Eye (tissue), 1 donor: Measurements from ENCODE around the gene CEACAM19.
"Not testable (repeated sequence)": the region's sequence is repeated elsewhere in the genome, so short reads cannot be mapped to it uniquely, and the experiment has no call there.

Experiments used
- DNase-seq: peaks from one replicate; pipeline ENCODE4 v3.0.0-alpha.2; 2015

The CEACAM19 gene

DNA sequence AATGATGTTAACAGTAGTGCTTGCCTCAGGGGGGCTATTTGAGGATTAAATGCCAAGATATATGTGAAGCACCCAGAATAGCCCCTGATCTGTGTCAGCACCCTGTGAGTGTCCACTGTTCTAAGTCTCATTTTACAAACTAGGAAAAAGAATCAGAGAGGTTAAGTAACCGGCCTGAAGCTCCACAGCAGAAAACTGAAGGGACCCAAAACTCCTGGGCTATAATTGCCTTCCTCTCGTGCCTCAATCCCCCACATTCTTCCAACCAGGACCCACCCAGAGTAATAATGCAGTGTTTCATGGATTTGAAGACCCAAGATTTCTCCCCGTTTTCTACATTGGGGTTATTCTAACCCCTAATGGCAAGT is 25.2 kb upstream of the CEACAM19 start:
- DNase-seq, result no peak

DNA sequence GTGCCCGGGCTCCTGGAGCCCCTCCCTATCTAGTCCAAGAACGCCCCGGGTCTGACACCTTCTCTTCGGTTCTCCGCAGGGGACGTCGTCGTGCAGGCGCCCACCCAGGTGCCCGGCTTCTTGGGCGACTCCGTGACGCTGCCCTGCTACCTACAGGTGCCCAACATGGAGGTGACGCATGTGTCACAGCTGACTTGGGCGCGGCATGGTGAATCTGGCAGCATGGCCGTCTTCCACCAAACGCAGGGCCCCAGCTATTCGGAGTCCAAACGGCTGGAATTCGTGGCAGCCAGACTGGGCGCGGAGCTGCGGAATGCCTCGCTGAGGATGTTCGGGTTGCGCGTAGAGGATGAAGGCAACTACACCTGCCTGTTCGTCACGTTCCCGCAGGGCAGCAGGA is 24.1 kb upstream of the CEACAM19 start:
- no peak for DNase-seq

DNA sequence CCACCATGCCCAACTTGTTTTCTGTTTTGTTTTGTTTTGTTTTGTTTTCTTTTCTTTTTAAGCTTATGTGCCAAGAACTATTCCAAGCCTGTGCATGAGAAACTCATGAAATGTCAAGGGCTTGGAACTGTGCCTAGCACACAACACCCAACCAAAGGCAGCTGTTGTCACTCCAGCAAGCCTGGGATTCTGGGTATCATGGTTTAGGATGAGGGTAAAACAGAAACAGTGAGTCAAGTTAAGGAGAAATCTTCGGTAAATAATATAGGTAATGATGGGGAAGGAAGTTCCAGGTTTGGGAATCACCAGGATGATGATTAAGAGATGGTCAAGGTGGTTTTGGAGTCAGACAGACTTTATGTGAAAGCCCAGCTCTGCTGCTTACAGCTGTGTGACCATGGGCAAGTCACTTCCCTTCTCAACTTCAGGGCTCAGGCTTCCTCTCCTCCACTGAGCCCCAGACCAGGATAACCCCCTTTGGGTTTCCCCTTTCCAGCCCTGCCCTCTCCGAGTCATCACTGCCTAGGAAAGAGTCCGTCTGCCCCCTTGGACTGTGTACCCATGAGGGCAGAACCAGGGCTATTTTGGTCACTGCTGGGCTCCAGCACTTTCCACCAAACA is 22.5 kb upstream of the CEACAM19 start:
- no peak for DNase-seq

DNA sequence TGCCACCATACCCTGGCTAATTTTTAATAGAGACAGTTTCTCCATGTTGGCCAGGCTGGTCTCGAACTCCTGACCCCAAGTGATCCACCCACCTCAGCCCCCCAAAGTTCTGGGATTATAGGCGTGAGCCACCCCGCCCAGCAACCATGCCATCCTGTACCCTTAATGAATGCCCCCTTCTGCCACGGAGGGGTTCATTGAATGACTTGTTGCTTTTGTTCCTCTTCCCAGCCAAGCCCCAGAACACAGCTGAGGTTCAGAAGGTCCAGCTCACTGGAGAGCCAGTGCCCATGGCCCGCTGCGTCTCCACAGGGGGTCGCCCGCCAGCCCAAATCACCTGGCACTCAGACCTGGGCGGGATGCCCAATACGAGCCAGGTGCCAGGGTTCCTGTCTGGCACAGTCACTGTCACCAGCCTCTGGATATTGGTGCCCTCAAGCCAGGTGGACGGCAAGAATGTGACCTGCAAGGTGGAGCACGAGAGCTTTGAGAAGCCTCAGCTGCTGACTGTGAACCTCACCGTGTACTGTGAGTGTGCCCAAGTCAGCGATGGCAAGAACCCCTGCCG is 21.6 kb upstream of the CEACAM19 start:
- no peak for DNase-seq

DNA sequence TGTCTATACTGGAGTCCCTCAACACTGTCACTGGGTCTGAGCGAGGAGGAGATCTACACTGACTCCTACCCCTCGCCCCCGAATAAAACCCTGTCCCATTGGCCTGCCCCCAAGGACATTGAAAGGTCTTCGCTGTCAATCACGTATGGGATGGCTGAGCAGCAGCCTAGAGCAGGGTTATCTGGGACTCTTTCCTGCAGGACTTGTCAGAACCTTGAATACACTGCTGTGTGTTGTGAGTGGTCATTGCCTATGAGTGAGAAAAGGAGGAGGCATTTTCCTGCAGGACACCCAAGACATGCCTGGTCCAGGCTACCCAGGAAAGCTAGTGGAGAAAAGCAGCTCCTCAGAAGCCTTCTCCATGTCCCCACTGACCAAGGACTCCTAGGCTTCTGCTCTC is 17.9 kb upstream of the CEACAM19 start:
- DNase-seq, result no peak

DNA sequence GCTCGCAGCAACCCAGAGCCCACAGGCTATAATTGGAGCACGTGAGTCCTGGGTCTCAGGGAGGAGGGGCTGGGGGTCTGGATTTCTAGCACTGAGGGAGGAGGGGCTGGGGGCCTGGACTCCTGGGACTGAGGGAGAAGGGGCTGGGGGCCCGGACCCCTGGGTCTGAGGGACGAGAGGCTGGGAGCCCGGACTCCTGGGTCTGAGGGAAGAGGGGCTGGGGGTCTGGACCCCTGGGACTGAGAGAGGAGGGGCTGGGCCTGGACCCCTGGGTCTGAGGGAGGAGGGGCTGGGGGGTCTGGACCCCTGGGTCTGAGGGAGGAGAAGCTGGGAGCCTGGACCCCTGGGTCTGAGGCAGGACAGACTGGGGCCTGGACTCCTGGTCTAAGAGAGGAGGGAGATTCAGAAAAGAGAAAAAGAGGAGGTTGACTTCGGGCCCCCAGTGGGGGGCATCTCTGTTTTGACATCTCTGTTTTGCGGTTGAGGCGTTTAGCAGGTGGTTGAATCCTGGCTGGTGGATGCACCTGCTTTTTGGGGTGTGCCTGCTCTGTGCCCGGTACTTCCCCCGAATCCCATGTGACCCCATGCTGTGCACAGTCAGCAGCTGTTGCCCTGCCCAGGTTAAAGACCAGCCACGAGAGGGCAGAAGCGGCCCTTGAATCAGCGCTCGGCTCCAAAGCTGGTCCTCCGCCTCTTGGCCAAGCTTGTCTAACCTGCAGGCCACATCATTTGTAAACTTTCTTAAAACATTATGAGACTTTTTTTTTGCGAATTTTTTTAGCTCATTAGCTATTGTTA is 17.1 kb upstream of the CEACAM19 start:
- no peak for DNase-seq

DNA sequence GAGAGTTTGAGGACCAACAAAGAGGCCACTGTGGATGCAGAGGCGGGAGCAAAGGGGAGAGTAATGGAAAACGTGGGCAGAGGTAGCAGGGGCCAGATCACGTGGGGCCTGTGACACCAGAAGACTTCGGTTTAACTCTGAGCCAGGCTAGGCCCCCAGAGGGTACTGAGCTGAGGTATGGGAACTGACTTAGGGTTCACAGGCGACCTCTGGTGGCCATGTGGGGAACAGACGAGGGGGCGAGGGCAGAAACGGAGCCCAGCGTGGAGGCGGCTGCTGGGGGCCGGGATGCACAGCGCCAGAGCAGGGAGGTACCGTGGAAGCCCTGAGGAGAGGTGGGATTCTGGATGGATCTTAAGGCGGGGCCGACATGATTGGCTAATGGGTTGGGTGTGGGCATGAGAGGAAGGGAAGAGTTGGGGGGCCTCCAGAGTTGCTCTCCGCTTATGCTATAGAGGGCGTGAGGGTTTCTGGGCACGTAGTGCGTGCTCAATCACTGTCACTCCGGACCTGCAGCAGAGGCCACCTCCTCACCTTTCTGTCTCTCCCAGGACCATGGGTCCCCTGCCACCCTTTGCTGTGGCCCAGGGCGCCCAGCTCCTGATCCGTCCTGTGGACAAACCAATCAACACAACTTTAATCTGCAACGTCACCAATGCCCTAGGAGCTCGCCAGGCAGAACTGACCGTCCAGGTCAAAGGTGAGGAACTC is 13.9 kb upstream of the CEACAM19 start:
- peak; percentile 84 for DNase-seq

DNA sequence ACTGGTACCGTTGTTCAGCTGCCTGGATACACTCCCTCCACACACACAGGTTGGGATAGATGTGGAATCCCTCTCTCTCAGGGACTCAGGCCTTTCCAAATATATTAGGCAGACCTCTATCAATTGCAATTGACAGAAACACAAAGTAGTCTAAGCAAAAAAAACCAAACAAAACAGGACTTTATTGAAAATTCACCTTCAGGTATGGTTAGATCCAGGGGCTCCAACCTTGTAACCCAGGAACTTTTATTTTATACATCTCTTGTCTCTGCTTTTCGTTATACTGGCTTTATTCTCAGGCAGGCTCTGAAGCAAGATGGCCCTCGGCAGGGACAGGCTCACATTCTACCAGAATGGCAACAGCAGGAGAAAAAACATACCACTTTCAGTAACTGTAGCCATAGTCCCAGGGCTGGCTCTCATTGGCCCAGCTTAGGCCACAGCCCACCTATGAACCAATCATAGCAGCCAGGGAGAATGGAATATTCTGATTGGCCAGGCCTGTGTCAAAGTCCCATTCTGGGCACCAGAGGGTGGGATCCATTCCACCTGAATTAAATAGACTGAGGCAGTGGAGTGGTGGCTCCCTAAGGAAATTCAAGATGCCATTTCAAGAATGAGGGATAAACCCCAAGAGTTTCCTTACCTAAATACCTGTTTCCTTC is 13.1 kb upstream of the CEACAM19 start:
- DNase-seq, result no peak

DNA sequence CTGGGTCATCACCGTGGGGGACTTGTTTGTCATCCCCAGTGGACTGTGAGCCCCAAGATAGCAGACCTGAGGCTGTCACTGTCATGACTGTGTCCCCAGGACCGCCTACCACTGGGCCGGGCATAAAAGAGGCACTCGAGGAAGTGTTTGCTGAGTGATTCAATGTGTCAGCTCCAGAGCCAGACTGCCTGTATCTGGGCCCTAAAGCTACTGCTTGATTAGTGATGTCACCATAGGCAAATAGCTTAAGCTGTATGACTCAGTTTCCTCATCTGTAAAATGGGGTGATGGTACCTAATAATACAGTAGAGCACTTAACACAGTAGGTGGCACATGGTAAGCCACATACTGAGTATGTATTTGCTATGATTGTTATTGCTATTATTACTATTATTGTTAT is 11.2 kb upstream of the CEACAM19 start:
- no peak for DNase-seq

DNA sequence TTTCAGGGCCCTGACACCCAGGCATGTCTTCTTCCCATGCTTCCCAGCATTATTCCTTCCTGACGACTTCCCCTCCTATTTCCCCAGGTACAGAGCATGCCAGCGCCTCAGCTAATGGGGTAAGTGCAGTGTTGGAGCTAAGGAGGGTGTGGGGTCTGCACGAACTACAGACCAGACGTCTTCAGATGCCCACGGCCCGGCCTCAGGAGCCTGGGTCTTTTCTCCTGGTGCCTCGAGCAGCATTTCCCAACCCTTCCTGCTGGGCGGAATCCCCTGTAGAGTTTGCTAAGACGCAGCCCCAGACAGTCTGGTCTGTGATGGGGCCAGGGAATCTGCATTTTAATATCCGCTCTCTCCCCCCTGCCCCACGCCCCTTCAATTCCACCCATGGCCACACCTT is 10.1 kb upstream of the CEACAM19 start:
- no peak for DNase-seq

DNA sequence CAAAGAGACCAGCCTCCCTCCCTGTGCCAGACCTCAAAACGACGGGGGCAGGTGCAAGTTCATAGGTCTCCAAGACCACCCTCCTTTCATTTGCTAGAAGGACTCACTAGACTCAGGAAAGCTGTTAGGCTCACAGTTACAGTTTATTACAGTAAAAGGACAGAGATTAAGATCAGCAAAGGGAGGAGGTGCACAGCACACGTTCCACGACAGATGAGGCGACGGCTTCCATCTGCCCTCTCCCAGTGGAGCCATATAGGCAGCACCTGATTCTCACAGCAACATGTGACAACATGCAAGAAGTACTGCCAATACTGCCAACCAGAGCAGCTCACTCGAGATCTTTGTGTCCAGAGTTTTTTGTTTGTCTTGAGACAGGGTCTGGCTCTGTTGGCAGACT is 9.4 kb upstream of the CEACAM19 start:
- DNase-seq, result no peak

DNA sequence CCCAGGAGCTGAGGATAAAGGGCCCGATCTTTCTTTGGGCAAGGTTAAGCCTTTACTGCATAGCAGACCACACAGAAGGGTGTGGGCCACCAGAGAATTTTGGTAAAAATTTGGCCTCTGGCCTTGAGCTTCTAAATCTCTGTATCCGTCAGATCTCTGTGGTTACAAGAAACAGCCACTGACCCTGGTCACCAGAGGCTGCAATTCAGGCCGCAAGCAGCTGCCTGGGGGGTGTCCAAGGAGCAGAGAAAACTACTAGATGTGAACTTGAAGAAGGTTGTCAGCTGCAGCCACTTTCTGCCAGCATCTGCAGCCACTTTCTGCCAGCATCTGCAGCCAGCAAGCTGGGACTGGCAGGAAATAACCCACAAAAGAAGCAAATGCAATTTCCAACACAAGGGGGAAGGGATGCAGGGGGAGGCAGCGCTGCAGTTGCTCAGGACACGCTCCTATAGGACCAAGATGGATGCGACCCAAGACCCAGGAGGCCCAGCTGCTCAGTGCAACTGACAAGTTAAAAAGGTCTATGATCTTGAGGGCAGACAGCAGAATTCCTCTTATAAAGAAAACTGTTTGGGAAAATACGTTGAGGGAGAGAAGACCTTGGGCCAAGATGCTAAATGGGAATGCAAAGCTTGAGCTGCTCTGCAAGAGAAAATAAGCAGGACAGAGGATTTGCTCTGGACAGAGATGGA is 8.4 kb upstream of the CEACAM19 start:
- DNase-seq, result no peak

DNA sequence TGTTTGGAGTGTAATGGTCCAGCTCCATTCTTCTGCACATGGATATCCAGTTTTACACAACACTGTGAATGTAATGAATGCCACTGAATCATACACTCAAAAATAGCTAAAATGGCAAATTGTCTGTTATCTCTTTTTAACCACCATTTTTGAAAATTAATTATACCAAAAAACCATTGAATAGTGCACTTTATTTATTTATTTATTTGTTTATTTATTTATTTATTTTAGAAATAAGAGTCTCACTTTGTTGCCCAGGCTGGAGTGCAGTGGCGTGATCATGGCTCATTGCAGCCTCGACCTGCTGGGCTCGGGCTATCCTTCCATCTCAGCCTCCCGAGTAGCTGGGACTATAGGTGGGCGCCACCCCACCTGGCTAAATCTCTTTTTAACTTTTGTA is 7.3 kb upstream of the CEACAM19 start:
- DNase-seq, result no peak

DNA sequence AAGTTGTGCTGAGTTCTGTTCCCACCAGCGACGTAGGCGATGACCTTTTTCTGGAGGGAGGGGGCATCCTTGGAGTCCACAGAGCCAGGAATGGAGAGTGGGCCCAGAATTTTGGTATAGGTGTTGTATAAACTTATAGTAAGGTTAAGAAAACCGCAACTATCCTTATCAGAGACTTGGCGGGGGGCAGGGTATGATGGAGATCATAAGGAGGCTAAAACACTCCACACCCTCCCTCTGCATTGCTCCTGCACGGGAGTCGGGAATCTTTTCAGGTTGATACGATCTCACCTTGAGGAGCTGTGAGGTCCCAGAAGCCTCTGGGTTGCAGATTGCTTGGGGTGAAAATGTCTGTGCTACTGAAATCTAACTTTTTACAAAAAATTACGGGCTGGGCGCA is 6.3 kb upstream of the CEACAM19 start:
- DNase-seq, result no peak

DNA sequence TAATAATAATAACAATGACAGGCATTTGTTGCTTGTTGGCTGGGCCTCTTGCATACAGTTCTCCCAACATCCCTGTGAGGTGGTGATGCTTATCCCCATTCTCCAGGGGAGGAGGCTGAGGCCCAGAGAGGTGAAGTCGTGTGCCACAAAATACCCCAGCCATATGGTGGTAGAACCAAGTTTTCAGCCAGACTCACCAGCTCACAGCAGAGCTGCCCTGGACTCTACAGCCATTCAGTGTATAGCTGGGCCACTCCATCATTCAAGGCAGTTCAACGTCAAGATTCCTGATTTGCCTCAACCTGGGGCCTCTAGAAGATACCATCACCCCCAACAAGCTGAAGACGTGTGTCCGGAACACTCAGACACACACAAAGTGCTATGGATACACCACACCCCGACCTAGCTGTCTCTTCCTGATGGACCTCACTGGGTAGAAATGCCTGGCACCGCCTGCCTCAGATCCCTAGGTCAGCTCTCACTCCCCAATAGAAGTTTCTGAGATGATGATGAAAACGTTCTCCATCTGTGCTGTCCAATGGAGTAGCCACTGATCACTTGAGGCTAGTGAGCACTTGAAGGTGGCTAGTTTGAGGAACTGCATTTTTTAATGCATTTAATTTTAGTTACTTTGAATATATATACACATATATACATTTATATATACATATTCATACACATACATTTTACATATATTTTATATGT is 4.3 kb upstream of the CEACAM19 start:
- DNase-seq, result peak; percentile 59

DNA sequence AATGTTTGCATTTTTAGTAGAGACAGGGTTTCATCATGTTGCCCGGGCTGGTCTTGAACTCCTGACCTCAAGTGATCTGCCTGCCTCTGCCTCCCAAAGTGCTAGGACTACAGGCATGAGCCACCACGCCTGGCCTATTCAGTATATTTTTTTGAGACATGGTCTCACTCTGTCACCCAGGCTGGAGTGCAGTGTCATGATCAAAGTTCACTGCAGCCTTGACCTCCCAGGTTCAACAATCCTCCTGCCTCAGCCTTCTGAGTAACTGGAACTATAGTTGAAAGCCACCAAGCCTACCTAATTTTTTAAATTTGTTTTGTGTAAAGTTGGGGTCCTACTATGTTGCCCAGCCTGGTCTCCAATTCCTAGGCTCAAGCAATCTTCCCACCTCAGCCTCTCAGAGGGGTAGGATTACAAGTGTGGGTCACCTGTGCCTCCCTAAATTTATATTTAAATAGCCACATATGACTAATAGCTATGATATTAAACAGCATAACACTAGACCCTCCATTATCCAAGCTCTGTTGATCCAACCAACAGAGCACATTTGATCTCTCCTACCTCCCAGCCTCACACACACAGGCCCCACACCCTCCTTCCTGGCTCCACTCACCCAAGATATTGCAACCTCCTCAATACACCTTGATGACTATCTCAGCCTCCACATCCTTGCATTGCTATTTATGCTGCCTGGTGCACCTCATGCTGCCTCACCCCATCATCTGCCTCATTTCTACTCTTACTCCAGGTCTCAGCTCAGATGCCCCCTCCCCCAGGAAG is 2.1 kb upstream of the CEACAM19 start:
- no peak for DNase-seq

DNA sequence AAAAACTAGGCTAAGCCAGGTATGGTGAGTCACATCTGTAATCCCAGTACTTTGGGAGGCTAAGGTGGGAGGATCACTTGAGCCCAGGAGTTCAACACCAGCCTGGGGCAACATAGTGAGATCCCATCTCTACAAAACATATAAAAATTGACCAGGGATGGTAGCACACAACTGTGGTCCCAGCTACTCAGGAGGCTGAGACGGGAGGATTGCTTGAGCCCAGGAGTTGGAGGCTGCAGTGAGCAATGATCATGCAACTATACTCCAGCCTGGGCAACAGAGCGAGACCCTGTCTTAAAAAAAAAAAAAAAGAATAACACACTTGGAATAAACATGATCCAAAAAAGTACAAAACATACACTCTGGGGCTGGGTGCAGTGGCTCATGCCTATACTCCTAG is 1.3 kb upstream of the CEACAM19 start:
- DNase-seq, result not testable (repeated sequence)

DNA sequence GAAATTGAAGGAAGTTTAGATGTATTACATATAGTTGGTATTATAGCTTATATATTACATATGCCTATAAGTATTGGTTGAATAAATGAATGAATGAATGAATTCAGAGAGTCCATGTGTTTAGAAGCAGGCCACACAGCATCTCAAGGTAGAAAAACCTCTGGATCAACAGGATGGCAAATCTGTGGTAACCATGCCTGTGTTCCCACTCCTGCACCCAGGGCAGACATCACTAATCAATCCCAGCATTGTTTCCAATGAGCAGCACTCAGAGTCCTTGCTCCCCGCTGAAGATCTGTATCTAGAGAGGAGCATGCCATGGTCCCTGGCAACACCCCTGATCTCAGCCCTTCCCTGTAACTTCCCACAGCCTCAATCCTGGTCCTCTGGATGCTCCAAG is 944 bp downstream of the CEACAM19 start:
- no peak for DNase-seq

DNA sequence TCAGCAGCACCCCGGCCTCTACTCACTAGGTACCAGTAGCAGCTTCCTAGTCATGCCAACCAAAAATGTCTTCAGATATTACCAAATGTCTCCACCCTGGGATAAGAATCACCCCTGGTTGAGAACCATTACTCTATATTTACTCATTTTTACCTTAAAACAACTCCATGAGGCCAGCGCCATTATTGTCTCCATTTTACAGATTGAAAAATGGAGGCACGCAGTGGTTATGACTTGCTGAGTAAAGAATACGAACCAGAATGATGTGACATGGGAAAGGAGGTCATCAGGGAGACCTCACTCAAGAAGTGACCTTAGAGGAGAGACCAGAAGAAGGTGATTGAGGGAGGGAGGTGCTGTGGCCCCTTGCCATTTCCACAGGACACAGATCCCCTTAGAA is 2.2 kb downstream of the CEACAM19 start:
- no peak for DNase-seq

DNA sequence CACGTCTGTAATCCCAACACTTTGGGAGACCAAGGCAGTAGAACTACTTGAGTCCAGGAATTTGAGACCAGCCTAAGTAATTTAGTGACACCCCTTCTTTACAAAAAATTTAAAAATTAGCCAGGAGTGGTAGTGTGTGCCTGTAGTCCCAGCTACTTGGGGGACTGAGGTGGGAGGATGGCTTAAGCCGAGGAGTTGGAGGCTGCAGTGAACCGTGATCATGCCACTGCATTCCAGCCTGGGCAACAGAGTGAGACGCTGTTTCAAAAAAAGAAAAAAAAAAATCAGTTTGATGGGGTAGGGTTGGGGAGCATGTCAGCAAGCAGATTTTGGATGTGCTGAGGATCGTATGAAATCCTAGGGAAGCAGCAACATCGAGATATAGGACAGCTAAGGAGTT is 4.2 kb downstream of the CEACAM19 start:
- DNase-seq, result no peak
